ENCODE measurements around the gene RNU5D-1.

Gene RNU5D-1

GRCh38 chr1:44714944-44715571, 15.9 kb downstream of the RNU5D-1 start:
- peak overlapping the region in 2 of 7 experiments; percentile 45 to 56 for H3K4me3 ChIP-seq (ENCODE audit: control insufficient read depth in 1 of 7, extremely low read depth in 1 of 7, insufficient read depth in 4 of 7, low read depth in 2 of 7, low read length in 6 of 7)
- 1% methylated on average over 9 of the region's 9 CpGs for WGBS (ENCODE audit: insufficient coverage)
- CTCF ChIA-PET, result interaction anchor here (1.0 to 1.2 kb wide), 2 partner anchors 39 to 66 kb away, joined by 3 read pairs; no protein-coding TSS in a partner anchor
- no peaks in the 10 kb centered on the region for H3K9me3 ChIP-seq (ENCODE audit: control extremely low read depth in 1 of 5, control insufficient read depth in 4 of 5, insufficient read depth in 2 of 5, low read depth in 1 of 5, low read length in 4 of 5)
- POLR2A ChIA-PET, result no interaction called here
- H3K36me3 ChIP-seq (ENCODE audit: control insufficient read depth in 4 of 4, insufficient read depth in 4 of 4, low read length in 3 of 4), result no peaks in the 10 kb centered on the region
- no peak overlapping the region for H3K27ac ChIP-seq (ENCODE audit: insufficient read depth in 1 of 2, low read depth in 1 of 2, low read length in 2 of 2, poor library complexity in 1 of 2, severe bottlenecking in 2 of 2)
- DNase-seq, result peak; percentile 85 to 90 (median 90)
- peaks cover 3 to 43% (median 36%) of the 10 kb centered on the region in 4 experiments for H3K4me1 ChIP-seq (ENCODE audit: control extremely low read depth in 1 of 4, control insufficient read depth in 4 of 4, insufficient read depth in 4 of 4, low read length in 3 of 4)
- no peaks in the 10 kb centered on the region for H3K27me3 ChIP-seq (replicated peaks in 2 of 5; ENCODE audit: control insufficient read depth in 4 of 5, insufficient read depth in 5 of 5, low read length in 4 of 5)

DNA sequence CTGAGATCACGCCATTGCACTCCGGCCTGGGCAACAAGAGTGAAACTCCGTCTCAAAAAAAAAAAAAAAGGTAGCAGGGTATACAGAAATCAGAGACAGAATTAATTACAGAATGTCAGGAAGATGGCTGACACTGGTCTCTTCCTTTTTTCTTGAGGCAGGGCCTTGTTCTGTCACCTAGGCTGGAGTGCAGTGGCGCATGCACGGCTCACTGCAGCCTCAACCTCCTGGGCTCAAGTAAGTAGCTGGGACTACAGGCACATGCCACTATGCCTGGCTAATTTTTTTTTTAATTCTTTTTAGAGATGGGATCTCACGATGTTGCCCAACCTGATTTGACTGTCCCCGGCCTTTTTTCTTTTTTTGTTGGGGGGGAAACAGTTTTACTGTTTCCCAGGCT, 16.4 kb downstream of the RNU5D-1 start:
- CTCF ChIA-PET, result interaction anchor here (1.0 to 1.5 kb wide), 3 partner anchors 24 to 456 kb away, joined by 3 to 4 read pairs (median 4); no protein-coding TSS in a partner anchor
- Histone ChIP-seq H3K4me1 (ENCODE audit: control extremely low read depth in 1 of 4, control insufficient read depth in 4 of 4, insufficient read depth in 4 of 4, low read length in 3 of 4) (peaks cover 3 to 43% (median 35%) of the 10 kb centered on the region in 4 experiments), H3K9me3 (ENCODE audit: control extremely low read depth in 1 of 5, control insufficient read depth in 4 of 5, insufficient read depth in 2 of 5, low read depth in 1 of 5, low read length in 4 of 5) (no peaks in the 10 kb centered on the region), H3K27me3 (replicated peaks in 2 of 5; ENCODE audit: control insufficient read depth in 4 of 5, insufficient read depth in 5 of 5, low read length in 4 of 5) (no peaks in the 10 kb centered on the region), H3K4me3 (ENCODE audit: control insufficient read depth in 1 of 7, extremely low read depth in 1 of 7, insufficient read depth in 4 of 7, low read depth in 2 of 7, low read length in 6 of 7) (peak overlapping the region in 1 of 7 experiments; percentile 11), H3K36me3 (ENCODE audit: control insufficient read depth in 4 of 4, insufficient read depth in 4 of 4, low read length in 3 of 4) (no peaks in the 10 kb centered on the region), H3K27ac (ENCODE audit: insufficient read depth in 1 of 2, low read depth in 1 of 2, low read length in 2 of 2, poor library complexity in 1 of 2, severe bottlenecking in 2 of 2) (no peak overlapping the region)
- 84% methylated on average over 5 of the region's 7 CpGs for WGBS (ENCODE audit: insufficient coverage)
- no peak for DNase-seq
- POLR2A ChIA-PET, result interaction anchor here (0.6 kb wide), 1 partner anchor 850 kb away, joined by 3 read pairs; no protein-coding TSS in a partner anchor

DNA sequence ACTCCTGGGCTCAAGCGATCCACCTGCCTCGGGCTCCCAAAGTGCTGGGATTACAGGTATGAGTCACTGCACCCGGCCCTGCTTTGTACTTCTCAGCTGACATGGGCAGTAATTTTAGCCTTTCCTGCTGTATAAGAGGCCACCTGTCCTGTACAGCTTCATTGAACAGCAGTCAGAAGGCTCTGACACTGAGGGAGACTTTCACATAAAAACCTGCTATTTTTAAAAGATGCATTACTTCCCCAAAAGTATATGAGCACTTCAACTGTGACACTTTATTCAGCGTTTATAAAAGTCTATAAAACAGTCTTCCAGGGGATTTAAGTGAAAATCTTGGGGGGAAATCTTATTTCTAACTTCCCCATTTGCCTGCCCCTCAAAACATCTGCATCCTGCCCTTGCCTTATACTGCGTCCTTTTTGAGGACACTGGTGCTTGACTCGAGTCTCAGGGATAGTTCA, 17.6 kb downstream of the RNU5D-1 start:
- H3K27ac ChIP-seq (ENCODE audit: insufficient read depth in 1 of 2, low read depth in 1 of 2, low read length in 2 of 2, poor library complexity in 1 of 2, severe bottlenecking in 2 of 2), result peak overlapping the region in 1 of 2 experiments; percentile 41
- H3K27me3 ChIP-seq (replicated peaks in 2 of 5; ENCODE audit: control insufficient read depth in 4 of 5, insufficient read depth in 5 of 5, low read length in 4 of 5), result no peaks in the 10 kb centered on the region
- CTCF ChIA-PET, result interaction anchor here (0.9 to 2.2 kb wide), 4 partner anchors 13 to 455 kb away, joined by 3 to 5 read pairs (median 4); no protein-coding TSS in a partner anchor
- POLR2A ChIA-PET, result interaction anchor here (1.3 kb wide), 1 partner anchor 15 kb away, joined by 3 read pairs; no protein-coding TSS in a partner anchor
- no peaks in the 10 kb centered on the region for H3K9me3 ChIP-seq (ENCODE audit: control extremely low read depth in 1 of 5, control insufficient read depth in 4 of 5, insufficient read depth in 2 of 5, low read depth in 1 of 5, low read length in 4 of 5)
- H3K4me3 ChIP-seq (ENCODE audit: control insufficient read depth in 1 of 7, extremely low read depth in 1 of 7, insufficient read depth in 4 of 7, low read depth in 2 of 7, low read length in 6 of 7), result peak overlapping the region in 2 of 7 experiments; percentile 24 to 30
- H3K36me3 ChIP-seq (ENCODE audit: control insufficient read depth in 4 of 4, insufficient read depth in 4 of 4, low read length in 3 of 4), result no peaks in the 10 kb centered on the region
- H3K4me1 ChIP-seq (ENCODE audit: control extremely low read depth in 1 of 4, control insufficient read depth in 4 of 4, insufficient read depth in 4 of 4, low read length in 3 of 4), result peaks cover 3 to 39% (median 31%) of the 10 kb centered on the region in 4 experiments
- DNase-seq, result peak in 2 of 3 donors; percentile 84 to 90
- WGBS (ENCODE audit: insufficient coverage), result 19% methylated on average over 4 of the region's 6 CpGs

GRCh38 chr1:44707959-44708831, 22.8 kb downstream of the RNU5D-1 start:
- ChIA-PET CTCF (interaction anchor here (0.9 to 2.0 kb wide), 11 partner anchors 10 to 55 kb away, joined by 3 to 18 read pairs (median 4); no protein-coding TSS in a partner anchor), POLR2A (no interaction called here)
- peak overlapping the region in 3 of 7 experiments; percentile 6 to 31 (median 20) for H3K4me3 ChIP-seq (ENCODE audit: control insufficient read depth in 1 of 7, extremely low read depth in 1 of 7, insufficient read depth in 4 of 7, low read depth in 2 of 7, low read length in 6 of 7)
- H3K27me3 ChIP-seq (replicated peaks in 2 of 5; ENCODE audit: control insufficient read depth in 4 of 5, insufficient read depth in 5 of 5, low read length in 4 of 5), result no peaks in the 10 kb centered on the region
- no peak overlapping the region for H3K27ac ChIP-seq (ENCODE audit: insufficient read depth in 1 of 2, low read depth in 1 of 2, low read length in 2 of 2, poor library complexity in 1 of 2, severe bottlenecking in 2 of 2)
- H3K9me3 ChIP-seq (ENCODE audit: control extremely low read depth in 1 of 5, control insufficient read depth in 4 of 5, insufficient read depth in 2 of 5, low read depth in 1 of 5, low read length in 4 of 5), result no peaks in the 10 kb centered on the region
- peaks cover 0 to 14% (median 7%) of the 10 kb centered on the region in 4 experiments for H3K4me1 ChIP-seq (ENCODE audit: control extremely low read depth in 1 of 4, control insufficient read depth in 4 of 4, insufficient read depth in 4 of 4, low read length in 3 of 4)
- H3K36me3 ChIP-seq (ENCODE audit: control insufficient read depth in 4 of 4, insufficient read depth in 4 of 4, low read length in 3 of 4), result no peaks in the 10 kb centered on the region
- WGBS (ENCODE audit: insufficient coverage), result 41% methylated on average over 12 of the region's 15 CpGs
- peak; percentile 63 to 75 (median 71) for DNase-seq

DNA sequence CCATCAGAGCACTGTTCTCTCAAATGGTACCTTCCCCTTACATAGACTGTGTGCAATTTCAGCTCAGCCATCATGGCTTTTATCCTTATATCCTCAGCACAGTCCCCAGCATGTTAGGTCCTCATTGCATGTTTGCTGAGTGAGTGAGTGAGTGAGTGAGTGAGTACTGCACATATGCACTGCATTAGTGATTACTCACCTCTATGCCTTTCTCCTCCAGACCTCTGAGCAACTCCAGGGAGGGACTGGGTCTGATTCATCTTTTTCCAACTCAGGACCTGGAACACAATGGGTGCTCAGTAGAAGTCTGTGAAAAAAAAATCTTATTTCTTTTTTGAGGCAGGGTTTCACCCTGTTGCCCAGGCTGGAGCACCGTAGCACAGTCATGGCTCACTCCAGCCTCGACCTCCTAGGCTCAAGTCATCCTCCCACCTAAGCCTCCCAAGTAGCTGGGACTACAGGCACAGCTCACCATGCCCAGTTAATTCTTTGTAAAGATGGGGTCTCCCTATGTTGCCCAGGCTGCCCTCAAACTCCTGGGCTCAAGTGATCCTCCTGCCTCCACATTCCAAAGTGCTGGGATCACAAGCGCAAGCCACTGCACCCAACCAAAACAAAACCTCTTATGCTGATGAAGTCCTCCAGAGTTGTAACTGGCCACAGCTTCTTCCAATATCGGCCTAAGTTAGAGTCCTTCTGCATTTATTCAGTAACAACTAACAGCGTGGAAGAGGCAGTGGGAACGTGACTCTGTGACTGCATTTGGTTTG, 23.7 kb downstream of the RNU5D-1 start:
- H3K27me3 ChIP-seq (replicated peaks in 2 of 5; ENCODE audit: control insufficient read depth in 4 of 5, insufficient read depth in 5 of 5, low read length in 4 of 5), result no peaks in the 10 kb centered on the region
- H3K4me1 ChIP-seq (ENCODE audit: control extremely low read depth in 1 of 4, control insufficient read depth in 4 of 4, insufficient read depth in 4 of 4, low read length in 3 of 4), result peaks cover 0 to 5% (median 1%) of the 10 kb centered on the region in 4 experiments
- POLR2A ChIA-PET, result interaction anchor here (0.8 kb wide), 1 partner anchor 14 kb away, joined by 3 read pairs; no protein-coding TSS in a partner anchor
- H3K27ac ChIP-seq (ENCODE audit: insufficient read depth in 1 of 2, low read depth in 1 of 2, low read length in 2 of 2, poor library complexity in 1 of 2, severe bottlenecking in 2 of 2), result no peak overlapping the region
- H3K4me3 ChIP-seq (ENCODE audit: control insufficient read depth in 1 of 7, extremely low read depth in 1 of 7, insufficient read depth in 4 of 7, low read depth in 2 of 7, low read length in 6 of 7), result no peak overlapping the region
- no peak for DNase-seq
- H3K36me3 ChIP-seq (ENCODE audit: control insufficient read depth in 4 of 4, insufficient read depth in 4 of 4, low read length in 3 of 4), result no peaks in the 10 kb centered on the region
- H3K9me3 ChIP-seq (ENCODE audit: control extremely low read depth in 1 of 5, control insufficient read depth in 4 of 5, insufficient read depth in 2 of 5, low read depth in 1 of 5, low read length in 4 of 5), result no peaks in the 10 kb centered on the region
- WGBS (ENCODE audit: insufficient coverage), result 95% methylated on average over 3 of the region's 6 CpGs
- CTCF ChIA-PET, result interaction anchor here (0.8 to 2.2 kb wide), 7 partner anchors 11 to 34 kb away, joined by 3 to 18 read pairs (median 5); partner anchors contain the start of gene TMEM53

DNA sequence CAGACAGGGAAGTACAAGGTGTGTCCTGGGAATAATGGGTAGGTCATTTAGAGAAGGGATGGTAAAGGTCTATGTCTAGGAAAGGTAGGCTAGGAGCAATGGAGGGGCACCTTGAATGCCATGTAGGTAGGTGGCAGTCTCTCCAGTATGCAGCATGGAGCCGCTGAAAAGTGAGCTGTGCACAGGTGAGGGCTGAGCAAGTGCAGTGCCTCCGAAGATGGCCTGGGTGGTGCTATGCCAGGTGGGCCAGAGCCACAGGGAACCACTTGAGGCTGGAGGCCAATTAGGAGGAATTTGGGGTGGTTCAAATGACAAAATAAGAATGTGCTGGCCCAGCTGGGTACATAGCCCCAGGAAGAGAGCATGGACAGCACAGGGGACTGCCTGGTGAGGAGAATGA, 25.0 kb downstream of the RNU5D-1 start:
- Histone ChIP-seq H3K27me3 (replicated peaks in 2 of 5; ENCODE audit: control insufficient read depth in 4 of 5, insufficient read depth in 5 of 5, low read length in 4 of 5) (no peaks in the 10 kb centered on the region), H3K36me3 (ENCODE audit: control insufficient read depth in 4 of 4, insufficient read depth in 4 of 4, low read length in 3 of 4) (no peaks in the 10 kb centered on the region), H3K4me1 (ENCODE audit: control extremely low read depth in 1 of 4, control insufficient read depth in 4 of 4, insufficient read depth in 4 of 4, low read length in 3 of 4) (peaks cover 0 to 5% (median 1%) of the 10 kb centered on the region in 4 experiments), H3K9me3 (ENCODE audit: control extremely low read depth in 1 of 5, control insufficient read depth in 4 of 5, insufficient read depth in 2 of 5, low read depth in 1 of 5, low read length in 4 of 5) (no peaks in the 10 kb centered on the region), H3K4me3 (ENCODE audit: control insufficient read depth in 1 of 7, extremely low read depth in 1 of 7, insufficient read depth in 4 of 7, low read depth in 2 of 7, low read length in 6 of 7) (no peak overlapping the region), H3K27ac (ENCODE audit: insufficient read depth in 1 of 2, low read depth in 1 of 2, low read length in 2 of 2, poor library complexity in 1 of 2, severe bottlenecking in 2 of 2) (no peak overlapping the region)
- 95% methylated on average over 2 of the region's 2 CpGs for WGBS (ENCODE audit: insufficient coverage)
- DNase-seq, result no peak
- CTCF ChIA-PET, result interaction anchor here (0.8 to 2.2 kb wide), 6 partner anchors 9 to 33 kb away, joined by 3 to 18 read pairs (median 8); partner anchors contain the start of genes RNU5D-1 and TMEM53
- POLR2A ChIA-PET, result no interaction called here
